IMR-90 (cell line): ENCODE data around the gene PBX4. TPM values are rescaled to one million over a fixed set of nuclear protein-coding genes. Genes with fewer than 3 reads are reported as not detected.

Experiments used
- ATAC-seq: fragments of 200-7000 bp; cut with Tn5 transposase; 2 replicates; pipeline ENCODE4 v1.9.1; 2020; ENCODE audit warnings: low read depth, mild to moderate bottlenecking, moderate library complexity
- BruUV-seq: library from RNA; stranded (reverse); fragments of 400-500 nt; replicated peaks from 2 replicates; lab custom pipeline; 2021; lab: Mats Ljungman, UMichigan
- CTCF ChIA-PET: fragments of 300-600 bp; formaldehyde crosslinking; extraction: SDS; loops from one replicate; lab custom pipeline; 2021; ENCODE audit warnings: antibody characterized with exemption; lab: Yijun Ruan, JAX
- POLR2A ChIA-PET: fragments of 300-600 bp; sonication (Branson Sonifier 250); formaldehyde crosslinking; loops from one replicate; lab custom pipeline; 2022; ENCODE audit warnings: antibody characterized with exemption; ENCODE audit not compliant: unreplicated experiment; lab: Charles Lee
- DNase-seq: peaks from one replicate; pipeline ENCODE4 v3.0.0; 2013
- H2AFZ ChIP-seq: replicated peaks from 2 replicates; pipeline ENCODE3; 2013; ENCODE audit warnings: low read length, mild to moderate bottlenecking; ENCODE audit not compliant: poor library complexity
- H2AK5ac ChIP-seq: 2 replicates; pipeline ENCODE4 v1.6.1; 2013; ENCODE audit warnings: low read depth, low read length, inconsistent platforms
- H2AK9ac ChIP-seq: replicated peaks from 2 replicates; pipeline ENCODE3; 2013; ENCODE audit warnings: mild to moderate bottlenecking, low read depth, low read length, moderate library complexity; ENCODE audit not compliant: poor library complexity
- H2BK120ac ChIP-seq: 2 replicates; pipeline ENCODE4 v1.6.1; 2013; ENCODE audit warnings: low read depth, low read length, inconsistent platforms
- H2BK15ac ChIP-seq: 3 replicates; pipeline ENCODE4 v1.6.1; 2013; ENCODE audit warnings: low read depth, low read length, inconsistent platforms
- H2BK20ac ChIP-seq: 2 replicates; pipeline ENCODE4 v1.6.1; 2013; ENCODE audit warnings: low read depth, mild to moderate bottlenecking, inconsistent platforms, low read length, moderate library complexity
- H2BK5ac ChIP-seq: 2 replicates; pipeline ENCODE4 v1.6.1; 2013; ENCODE audit warnings: mild to moderate bottlenecking, low read depth, low read length, inconsistent platforms; ENCODE audit not compliant: poor library complexity, severe bottlenecking
- H3K14ac ChIP-seq: replicated peaks from 2 replicates; pipeline ENCODE4 v1.6.1; 2013; ENCODE audit warnings: low read depth, low read length, inconsistent platforms
- H3K18ac ChIP-seq: 2 replicates; pipeline ENCODE4 v1.6.1; 2013; ENCODE audit warnings: low read depth, low read length, control low read depth
- H3K23ac ChIP-seq: 2 replicates; pipeline ENCODE4 v1.6.1; 2013; ENCODE audit warnings: low read depth, low read length, inconsistent platforms
- H3K27ac ChIP-seq: 2 replicates; pipeline ENCODE4 v1.5.1; 2013; ENCODE audit warnings: mild to moderate bottlenecking, control low read depth, low read length; ENCODE audit not compliant: insufficient read depth
- H3K27me3 ChIP-seq: 2 replicates; pipeline ENCODE4 v1.6.1; 2013; ENCODE audit warnings: low read length; ENCODE audit not compliant: control insufficient read depth, insufficient read depth
- H3K36me3 ChIP-seq: 2 replicates; pipeline ENCODE4 v1.6.1; 2013; ENCODE audit warnings: low read length, mixed read lengths; ENCODE audit not compliant: control insufficient read depth, insufficient read depth
- H3K4ac ChIP-seq: 2 replicates; pipeline ENCODE4 v1.6.1; 2013; ENCODE audit warnings: low read depth, low read length, inconsistent platforms
- H3K4me1 ChIP-seq: 2 replicates; pipeline ENCODE4 v1.6.1; 2013; ENCODE audit warnings: low read length, mixed read lengths; ENCODE audit not compliant: control insufficient read depth, insufficient read depth
- H3K4me2 ChIP-seq: 2 replicates; pipeline ENCODE4 v1.6.1; 2013; ENCODE audit warnings: low read depth, mild to moderate bottlenecking, control low read depth, low read length, moderate library complexity
- H3K4me3 ChIP-seq: 2 replicates; pipeline ENCODE4 v1.5.1; 2013; ENCODE audit warnings: low read depth, mild to moderate bottlenecking, control low read depth, low read length, moderate library complexity; ENCODE audit not compliant: insufficient read depth
- H3K56ac ChIP-seq: 2 replicates; pipeline ENCODE4 v1.6.1; 2013; ENCODE audit warnings: low read length, inconsistent platforms; ENCODE audit not compliant: insufficient read depth; ENCODE audit errors: extremely low read depth
- H3K79me1 ChIP-seq, 2 experiments: 2 replicates each; pipeline ENCODE4 v1.6.1; 2013; ENCODE audit warnings: low read length in 2 of 2, inconsistent platforms in 1 of 2, low read depth in 1 of 2
- H3K9ac ChIP-seq: 2 replicates; pipeline ENCODE4 v1.6.1; 2013; ENCODE audit warnings: low read depth, low read length, control low read depth
- H3K9me1 ChIP-seq: 2 replicates; pipeline ENCODE4 v1.6.1; 2013; ENCODE audit warnings: low read length, inconsistent platforms; ENCODE audit not compliant: insufficient read depth
- H3K9me3 ChIP-seq: 2 replicates; pipeline ENCODE4 v1.6.1; 2013; ENCODE audit warnings: low read length; ENCODE audit not compliant: control insufficient read depth, insufficient read depth
- H4K20me1 ChIP-seq: 2 replicates; pipeline ENCODE4 v1.6.1; 2013; ENCODE audit warnings: low read length, inconsistent platforms; ENCODE audit not compliant: insufficient read depth
- H4K5ac ChIP-seq: 2 replicates; pipeline ENCODE4 v1.6.1; 2013; ENCODE audit warnings: mild to moderate bottlenecking, low read depth, low read length, control low read depth
- H4K8ac ChIP-seq, 2 experiments: 2 replicates each; pipeline ENCODE4 v1.6.1; 2013; ENCODE audit warnings: low read depth in 2 of 2, low read length in 2 of 2, control low read depth in 1 of 2, inconsistent platforms in 1 of 2
- H4K91ac ChIP-seq: 2 replicates; pipeline ENCODE4 v1.6.1; 2013; ENCODE audit warnings: low read depth, low read length, inconsistent platforms; ENCODE audit not compliant: insufficient read depth
- BHLHE40 ChIP-seq: fragments of 150-350 bp; IDR thresholded peaks from 2 replicates; pipeline ENCODE4 v1.6.1; 2016; ENCODE audit warnings: mild to moderate bottlenecking, low read depth, low read length
- CEBPB ChIP-seq: IDR thresholded peaks from 2 replicates; pipeline ENCODE4 v1.6.1; 2012; ENCODE audit warnings: low read depth, low read length, improper control_type of control experiment
- CHD1 ChIP-seq: IDR thresholded peaks from 2 replicates; pipeline ENCODE4 v1.6.1; 2012; ENCODE audit warnings: low read depth, low read length, improper control_type of control experiment
- FOS ChIP-seq: fragments of 150-350 bp; IDR thresholded peaks from 2 replicates; pipeline ENCODE4 v1.6.1; 2016; ENCODE audit warnings: low read depth, low read length
- MAFK ChIP-seq: IDR thresholded peaks from 2 replicates; pipeline ENCODE4 v1.6.1; 2012; ENCODE audit warnings: low read depth, low read length, improper control_type of control experiment
- MAZ ChIP-seq: IDR thresholded peaks from 2 replicates; pipeline ENCODE4 v1.6.1; 2012; ENCODE audit warnings: low read depth, mild to moderate bottlenecking, low read length, improper control_type of control experiment, moderate library complexity, borderline replicate concordance
- MXI1 ChIP-seq: IDR thresholded peaks from 2 replicates; pipeline ENCODE4 v1.6.1; 2012; ENCODE audit warnings: low read depth, mild to moderate bottlenecking, low read length, moderate library complexity, borderline replicate concordance
- NFE2L2 ChIP-seq: fragments of 150-350 bp; IDR thresholded peaks from 2 replicates; pipeline ENCODE4 v1.6.1; 2016; ENCODE audit warnings: low read depth, mild to moderate bottlenecking, low read length
- POLR2A ChIP-seq: IDR thresholded peaks from 2 replicates; pipeline ENCODE4 v1.6.1; 2012; ENCODE audit warnings: mild to moderate bottlenecking, low read depth, low read length
- RAD21 ChIP-seq: IDR thresholded peaks from 2 replicates; pipeline ENCODE4 v1.6.1; 2012; ENCODE audit warnings: low read length, improper control_type of control experiment
- RCOR1 ChIP-seq: IDR thresholded peaks from 2 replicates; pipeline ENCODE4 v1.6.1; 2012; ENCODE audit warnings: mild to moderate bottlenecking, low read length, improper control_type of control experiment; ENCODE audit not compliant: insufficient replicate concordance
- RFX5 ChIP-seq: IDR thresholded peaks from 2 replicates; pipeline ENCODE4 v1.8.0; 2012; ENCODE audit warnings: low read depth, mild to moderate bottlenecking, low read length, moderate library complexity
- SMC3 ChIP-seq: fragments of 150-350 bp; IDR thresholded peaks from 2 replicates; pipeline ENCODE4 v1.6.1; 2016; ENCODE audit warnings: low read depth, mild to moderate bottlenecking, antibody characterized with exemption, low read length, moderate library complexity
- WGBS, 2 experiments: methylation state at CpG; one replicate each; pipeline versions ENCODE4 v1.1.5 to v1.1.7; 2013; ENCODE audit warnings: missing lambda C conversion rate in 2 of 2; ENCODE audit not compliant: insufficient read length in 1 of 2; ENCODE audit errors: extremely low coverage in 2 of 2; 5-methylcytosine and 5-hydroxymethylcytosine counted together
- dilution Hi-C: fragments of 300-500 bp; cut with HindIII; formaldehyde crosslinking; loops from one replicate; pipeline ENCODE4 v1.14.3; 2018; ENCODE audit warnings: low sequenced_read_pairs; ENCODE audit not compliant: unreplicated experiment
- in situ Hi-C: fragments of 300-500 bp; cut with MboI; formaldehyde crosslinking; loops from 3 replicates; pipeline ENCODE4 v1.14.3; 2019; ENCODE audit warnings: low sequenced_read_pairs, inconsistent platforms, mixed read lengths
- intact Hi-C: fragments of 100-400 bp; cut with micrococcal nuclease; formaldehyde crosslinking; loops from 2 replicates; pipeline ENCODE4 v1.10.0; 2022
- polyA plus RNA-seq, 3 experiments: library from polyadenylated mRNA; depleted of rRNA; stranded (reverse); fragments of >200 nt; gene quantifications; 2 replicates each; pipeline ENCODE4 v1.2.3, GENCODE V29; 2012; ENCODE audit warnings: low replicate concordance in 1 of 3
- total RNA-seq: library from RNA; depleted of rRNA; stranded (reverse); fragments of >200 nt; gene quantifications from 2 replicates; pipeline ENCODE4 v1.2.3, GENCODE V29; 2012
- TF ChIP-seq, protein P1 (sequence below): fragments of 150-350 bp; IDR thresholded peaks from 2 replicates; pipeline ENCODE4 v1.6.1; 2017; ENCODE audit warnings: mild to moderate bottlenecking, antibody characterized with exemption, low read length, low read depth
- TF ChIP-seq, protein P2 (sequence below): conservative IDR thresholded peaks from 2 replicates; pipeline ENCODE4 v1.5.1; 2012; ENCODE audit warnings: mild to moderate bottlenecking, low read depth, low read length, improper control_type of control experiment
- TF ChIP-seq, protein P3 (sequence below): fragments of 150-350 bp; IDR thresholded peaks from 2 replicates; pipeline ENCODE4 v1.6.1; 2016; ENCODE audit warnings: low read depth, mild to moderate bottlenecking, low read length, moderate library complexity, borderline replicate concordance

Gene PBX4
- total and polyA plus RNA-seq, 2 of the 4 experiments (the other 2 are of a cell fraction): 0.90 to 2.9 TPM

DNA sequence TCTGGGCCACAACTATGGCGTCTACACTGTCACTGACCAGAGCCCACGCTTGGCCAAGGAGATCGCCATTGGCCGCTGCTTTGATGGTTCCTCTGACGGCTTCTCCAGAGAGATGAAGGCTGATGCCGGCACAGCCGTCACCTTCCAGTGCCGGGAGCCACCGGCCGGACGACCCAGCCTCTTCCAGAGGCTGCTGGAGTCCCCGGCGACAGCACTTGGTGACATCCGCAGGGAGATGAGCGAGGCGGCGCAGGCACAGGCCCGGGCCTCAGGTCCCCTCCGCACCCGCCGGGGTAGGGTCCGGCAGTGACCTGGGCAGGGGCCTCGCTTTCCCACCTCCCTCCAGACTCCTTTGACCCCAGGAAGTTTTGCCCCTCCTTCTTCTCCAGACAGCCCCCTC lies 72.8 kb downstream of the PBX4 start:
- Histone ChIP-seq H3K23ac (no peak overlapping the region), H3K4me2 (no peak overlapping the region), H3K4me3 (no peak overlapping the region), H2AFZ (no peak overlapping the region), H2AK9ac (no peak overlapping the region), H2BK120ac (no peak overlapping the region), H3K56ac (no peak overlapping the region), H2AK5ac (no peak overlapping the region), H3K9me1 (no peaks in the 10 kb centered on the region), H3K27me3 (peaks cover 15% of the 10 kb centered on the region; the same call in 1 of the 2 replicates), H2BK5ac (no peak overlapping the region), H3K27ac (no peak overlapping the region), H2BK15ac (no peak overlapping the region), H4K20me1 (no peaks in the 10 kb centered on the region; the same call in 1 of the 2 replicates), H2BK20ac (no peak overlapping the region), H3K9me3 (no peaks in the 10 kb centered on the region), H3K4ac (no peak overlapping the region), H4K5ac (no peak overlapping the region), H4K91ac (no peak overlapping the region), H3K36me3 (no peaks in the 10 kb centered on the region), H3K9ac (no peak overlapping the region), H3K14ac (no peak overlapping the region), H3K79me1 (no peaks in the 10 kb centered on the region), H3K4me1 (no peaks in the 10 kb centered on the region), H3K18ac (no peak overlapping the region), H4K8ac (no peak overlapping the region)
- TF ChIP-seq POLR2A (no peak), RFX5 (no peak), NFE2L2 (no peak), RAD21 (no peak), CEBPB (no peak), CHD1 (no peak), RCOR1 (no peak), MAZ (no peak), BHLHE40 (no peak), MAFK (no peak), SMC3 (no peak), FOS (no peak), MXI1 (no peak)
- TF ChIP-seq, protein P1, sequence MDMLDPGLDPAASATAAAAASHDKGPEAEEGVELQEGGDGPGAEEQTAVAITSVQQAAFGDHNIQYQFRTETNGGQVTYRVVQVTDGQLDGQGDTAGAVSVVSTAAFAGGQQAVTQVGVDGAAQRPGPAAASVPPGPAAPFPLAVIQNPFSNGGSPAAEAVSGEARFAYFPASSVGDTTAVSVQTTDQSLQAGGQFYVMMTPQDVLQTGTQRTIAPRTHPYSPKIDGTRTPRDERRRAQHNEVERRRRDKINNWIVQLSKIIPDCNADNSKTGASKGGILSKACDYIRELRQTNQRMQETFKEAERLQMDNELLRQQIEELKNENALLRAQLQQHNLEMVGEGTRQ: no peak
- TF ChIP-seq, protein P2, sequence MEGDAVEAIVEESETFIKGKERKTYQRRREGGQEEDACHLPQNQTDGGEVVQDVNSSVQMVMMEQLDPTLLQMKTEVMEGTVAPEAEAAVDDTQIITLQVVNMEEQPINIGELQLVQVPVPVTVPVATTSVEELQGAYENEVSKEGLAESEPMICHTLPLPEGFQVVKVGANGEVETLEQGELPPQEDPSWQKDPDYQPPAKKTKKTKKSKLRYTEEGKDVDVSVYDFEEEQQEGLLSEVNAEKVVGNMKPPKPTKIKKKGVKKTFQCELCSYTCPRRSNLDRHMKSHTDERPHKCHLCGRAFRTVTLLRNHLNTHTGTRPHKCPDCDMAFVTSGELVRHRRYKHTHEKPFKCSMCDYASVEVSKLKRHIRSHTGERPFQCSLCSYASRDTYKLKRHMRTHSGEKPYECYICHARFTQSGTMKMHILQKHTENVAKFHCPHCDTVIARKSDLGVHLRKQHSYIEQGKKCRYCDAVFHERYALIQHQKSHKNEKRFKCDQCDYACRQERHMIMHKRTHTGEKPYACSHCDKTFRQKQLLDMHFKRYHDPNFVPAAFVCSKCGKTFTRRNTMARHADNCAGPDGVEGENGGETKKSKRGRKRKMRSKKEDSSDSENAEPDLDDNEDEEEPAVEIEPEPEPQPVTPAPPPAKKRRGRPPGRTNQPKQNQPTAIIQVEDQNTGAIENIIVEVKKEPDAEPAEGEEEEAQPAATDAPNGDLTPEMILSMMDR: no peak
- TF ChIP-seq, protein P3, sequence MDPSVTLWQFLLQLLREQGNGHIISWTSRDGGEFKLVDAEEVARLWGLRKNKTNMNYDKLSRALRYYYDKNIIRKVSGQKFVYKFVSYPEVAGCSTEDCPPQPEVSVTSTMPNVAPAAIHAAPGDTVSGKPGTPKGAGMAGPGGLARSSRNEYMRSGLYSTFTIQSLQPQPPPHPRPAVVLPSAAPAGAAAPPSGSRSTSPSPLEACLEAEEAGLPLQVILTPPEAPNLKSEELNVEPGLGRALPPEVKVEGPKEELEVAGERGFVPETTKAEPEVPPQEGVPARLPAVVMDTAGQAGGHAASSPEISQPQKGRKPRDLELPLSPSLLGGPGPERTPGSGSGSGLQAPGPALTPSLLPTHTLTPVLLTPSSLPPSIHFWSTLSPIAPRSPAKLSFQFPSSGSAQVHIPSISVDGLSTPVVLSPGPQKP: no peak
- intact Hi-C loops (no loop called here), dilution Hi-C loops (no loop called here), in situ Hi-C loops (loop anchor here (25.0 kb wide), 1 partner anchor 417 kb away; no protein-coding TSS in a partner anchor)
- DNase-seq: no peak
- no peak for ATAC-seq
- ChIA-PET CTCF (no interaction called here), POLR2A (no interaction called here)
- WGBS, 2 experiments: 95% methylated on average over 20 of the region's 23 CpGs; no CpG with 5 or more reads in 1 of the 2 experiments
- BruUV-seq: no TSS peak
